Activated CD4-positive, alpha-beta T cell treated with anti-CD3 and anti-CD28 coated beads for 24 hours (primary cell): ENCODE data around the gene NUDT1.
A peak's percentile ranks its signal among the peaks of the same experiment; 100 is the strongest.

Experiments used
- DNase-seq, 2 donors: peaks; one replicate each; pipeline ENCODE4 v3.0.0-alpha.2; 2020; ENCODE audit warnings: low read depth in 2 of 2

The NUDT1 gene

DNA sequence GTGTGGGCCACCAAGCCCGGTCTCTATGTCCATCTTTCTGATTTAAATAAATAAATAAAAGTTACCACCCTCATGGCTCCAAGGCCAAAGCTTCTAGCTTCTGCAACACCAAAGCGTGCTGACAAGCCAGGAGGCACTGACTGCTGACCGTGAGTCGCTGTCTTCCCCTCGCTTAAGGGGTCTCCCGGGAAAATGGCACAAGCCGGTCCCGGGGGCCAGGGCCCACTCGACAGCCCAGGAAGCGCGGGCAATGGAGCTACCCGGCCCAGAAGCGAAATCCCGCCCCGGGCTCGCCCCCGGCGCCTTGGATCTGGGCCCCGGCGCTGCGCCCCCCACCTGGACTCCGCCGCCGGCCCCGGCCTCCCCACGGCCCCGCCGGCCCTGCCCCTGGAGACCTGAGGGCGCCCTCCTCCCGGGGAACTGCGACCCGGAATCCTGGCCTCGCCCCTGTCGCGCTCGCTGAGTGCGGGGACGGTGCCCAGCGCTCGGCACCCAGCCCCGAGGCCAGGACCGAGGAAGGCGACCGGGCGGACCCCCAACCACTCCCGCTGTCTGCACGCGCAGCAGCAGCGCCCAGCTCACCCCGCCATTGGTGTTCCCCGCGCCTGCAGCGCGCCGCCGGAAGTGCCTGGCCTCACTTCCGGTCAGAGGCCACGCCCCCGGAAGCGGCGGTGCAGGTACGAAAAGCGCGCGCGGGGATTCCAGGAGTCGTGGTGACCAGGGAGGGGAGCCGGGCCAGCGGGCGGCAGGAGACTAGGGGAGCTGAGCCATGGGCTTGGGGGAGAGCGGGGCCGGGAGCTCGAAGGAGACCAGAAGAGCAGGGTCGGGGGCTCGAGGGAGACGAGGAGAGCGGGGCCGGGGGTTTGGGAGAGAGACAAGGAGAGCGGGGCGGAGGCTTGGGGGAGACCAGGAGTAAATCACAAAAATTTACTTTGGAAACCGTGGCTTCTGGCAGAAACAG lies at the start of gene NUDT1, which contains the start of gene MRM2:
Gene NUDT1, plus strand, starts transcription at position 647 of the 961 bp plus-strand sequence. CDS start 2,349 bp downstream, outside the sequence.
Gene MRM2, minus strand, starts transcription at position 626 of the 961 bp plus-strand sequence. Its CDS starts 36 bp downstream, at position 590.
- DNase-seq: peak; percentile 61 to 70

DNA sequence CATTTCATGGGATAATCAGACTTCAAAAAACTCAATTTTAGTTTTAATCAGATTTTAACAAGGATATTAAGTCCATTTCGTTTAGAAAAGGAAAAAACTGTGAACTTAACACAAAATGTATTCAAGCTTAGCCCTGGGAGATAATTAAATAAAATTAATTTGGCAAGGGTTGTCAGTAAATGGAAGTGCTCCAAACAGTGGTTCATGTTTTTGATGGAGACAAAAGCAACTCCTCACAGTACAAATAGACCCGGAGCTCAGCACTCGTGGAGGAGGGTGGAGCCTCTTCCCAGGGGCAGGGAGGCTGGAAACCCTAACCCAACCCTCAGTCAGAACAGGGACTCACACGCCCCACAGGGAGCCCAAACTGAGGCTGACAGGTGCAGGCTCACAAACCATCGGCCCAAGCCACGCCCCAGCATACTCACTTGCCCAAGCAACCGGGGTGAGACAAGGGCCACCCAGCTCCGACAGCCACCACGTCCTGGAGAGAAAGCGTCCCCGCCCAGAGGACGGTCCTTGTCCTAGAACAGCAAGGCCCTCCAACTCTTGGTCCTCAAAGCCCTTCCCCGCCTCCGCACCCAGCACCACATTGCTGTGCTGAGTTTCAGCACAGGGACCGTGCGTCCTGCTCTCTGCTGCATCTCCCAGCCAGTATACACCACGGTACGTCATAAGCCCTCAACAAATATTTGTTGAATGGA lies 49.0 kb upstream of the NUDT1 start:
- no peak for DNase-seq

DNA sequence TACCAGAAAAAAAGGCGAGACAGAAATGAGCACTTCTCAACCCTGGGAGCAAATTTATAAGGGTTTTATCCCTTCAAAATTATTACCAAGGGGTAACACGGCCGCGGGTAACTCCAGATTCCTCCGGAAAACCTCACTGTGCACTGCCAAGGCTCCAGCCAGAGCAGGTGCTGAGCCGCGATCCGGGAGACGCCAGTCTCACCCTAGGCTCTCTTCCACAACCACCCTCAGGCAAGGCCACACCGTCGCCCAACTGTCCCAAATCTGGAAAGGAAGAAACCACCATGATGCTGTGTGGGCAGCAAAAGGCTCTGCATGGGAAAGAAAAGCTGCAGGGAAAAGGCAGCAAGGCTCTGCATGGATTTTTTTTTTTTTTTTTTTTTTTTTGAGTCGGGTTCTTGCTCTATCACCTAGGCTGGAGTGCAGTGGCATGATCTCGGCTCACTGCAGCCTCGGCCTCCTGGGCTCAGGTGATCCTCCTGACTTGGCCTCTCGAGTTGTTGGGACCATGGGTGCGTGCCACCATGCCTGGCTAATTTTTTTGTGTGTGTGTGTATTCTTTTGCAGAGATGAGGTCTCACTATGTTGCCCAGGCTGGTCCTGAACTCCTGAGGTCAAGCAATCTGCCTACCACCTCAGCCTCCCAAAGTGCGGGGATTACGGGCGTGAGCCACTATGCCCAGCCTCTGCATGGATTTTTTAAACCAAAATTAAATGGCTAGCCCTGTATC lies 48.3 kb upstream of the NUDT1 start:
- DNase-seq: no peak

DNA sequence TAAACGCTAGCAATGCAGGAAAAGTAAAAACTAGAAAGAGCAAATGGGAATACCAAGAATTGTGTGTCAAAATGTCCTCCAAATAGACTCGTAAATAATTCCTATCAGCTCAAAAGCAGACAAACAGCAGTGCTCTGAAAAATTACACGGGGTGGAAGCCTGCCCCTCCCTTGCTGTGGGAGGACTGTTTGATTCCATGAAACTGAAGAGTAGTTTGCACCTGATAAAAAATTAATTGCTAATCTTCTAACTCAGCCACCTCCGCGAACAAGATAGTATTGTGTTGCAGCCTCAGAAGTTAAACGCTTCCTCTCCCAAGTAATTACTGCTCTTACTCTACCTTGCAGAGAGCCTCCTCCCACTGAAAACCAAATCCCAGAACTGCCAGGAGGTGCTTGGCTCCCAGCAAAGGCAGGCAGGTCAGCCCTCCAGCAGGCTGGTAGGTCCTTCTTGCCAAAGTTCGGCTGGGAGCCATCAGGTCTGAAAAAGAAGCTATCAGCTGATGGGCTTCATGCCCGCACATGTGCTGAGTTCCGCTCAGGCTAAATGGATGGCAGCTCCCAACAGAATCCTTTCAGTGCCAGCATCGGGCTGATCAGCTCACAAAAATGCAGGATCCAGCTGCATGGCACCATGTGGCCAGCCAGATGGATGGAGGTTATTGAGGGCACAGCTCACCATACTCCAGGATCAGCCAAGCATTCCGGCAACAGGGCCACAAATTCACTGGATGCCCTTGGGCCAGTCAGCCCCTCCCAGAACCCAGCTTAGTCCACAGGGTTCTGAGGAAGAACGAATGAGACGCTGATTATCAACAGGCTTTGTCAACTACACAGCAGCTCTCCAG lies 46.4 kb upstream of the NUDT1 start:
- DNase-seq: no peak

DNA sequence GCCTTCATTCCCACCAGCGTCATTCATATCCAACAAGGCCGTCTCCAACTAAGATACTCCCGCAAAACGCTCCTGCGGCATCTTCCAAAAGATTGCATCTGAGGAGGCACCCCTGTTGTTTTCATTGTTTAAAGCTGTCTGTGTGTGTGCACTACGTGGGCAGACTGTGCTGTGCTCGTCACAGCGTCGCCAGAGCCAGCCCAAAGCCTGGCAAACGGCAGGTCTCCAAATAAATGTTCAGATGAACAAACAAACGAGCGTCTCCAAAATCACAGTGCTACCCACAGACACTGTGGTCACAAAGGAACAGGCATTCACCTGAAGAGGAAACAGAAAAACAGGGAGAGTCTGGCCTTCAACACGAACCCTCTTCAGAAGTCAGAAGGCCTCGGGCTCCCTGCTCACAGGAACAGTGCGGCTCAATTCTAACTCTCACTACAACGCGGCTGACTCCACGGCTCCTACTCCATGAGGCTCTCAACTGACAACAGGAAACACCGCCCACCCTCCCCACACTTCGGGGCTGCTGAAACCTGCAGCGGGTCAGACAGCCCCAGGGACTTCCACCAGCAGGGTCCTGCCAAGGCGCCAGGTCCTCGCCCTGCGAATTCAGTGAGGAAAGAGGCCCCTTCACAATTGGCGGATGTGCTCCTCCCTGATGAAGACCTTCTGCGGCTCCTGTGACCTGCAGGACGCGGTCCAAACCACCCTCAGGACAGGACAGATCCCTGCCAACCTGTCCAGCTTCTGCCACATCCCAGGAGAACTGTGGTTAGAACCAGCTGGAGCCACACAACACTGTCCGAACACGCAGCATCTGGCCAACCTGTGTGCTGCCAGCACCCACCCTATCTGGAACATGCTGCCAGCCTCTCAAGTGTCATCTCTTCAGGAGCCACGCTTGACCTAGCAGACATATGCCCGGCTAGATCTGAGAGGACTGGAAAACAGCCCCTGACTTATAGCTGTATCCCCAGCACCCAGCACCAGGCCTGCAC lies 45.3 kb upstream of the NUDT1 start:
- no peak for DNase-seq

DNA sequence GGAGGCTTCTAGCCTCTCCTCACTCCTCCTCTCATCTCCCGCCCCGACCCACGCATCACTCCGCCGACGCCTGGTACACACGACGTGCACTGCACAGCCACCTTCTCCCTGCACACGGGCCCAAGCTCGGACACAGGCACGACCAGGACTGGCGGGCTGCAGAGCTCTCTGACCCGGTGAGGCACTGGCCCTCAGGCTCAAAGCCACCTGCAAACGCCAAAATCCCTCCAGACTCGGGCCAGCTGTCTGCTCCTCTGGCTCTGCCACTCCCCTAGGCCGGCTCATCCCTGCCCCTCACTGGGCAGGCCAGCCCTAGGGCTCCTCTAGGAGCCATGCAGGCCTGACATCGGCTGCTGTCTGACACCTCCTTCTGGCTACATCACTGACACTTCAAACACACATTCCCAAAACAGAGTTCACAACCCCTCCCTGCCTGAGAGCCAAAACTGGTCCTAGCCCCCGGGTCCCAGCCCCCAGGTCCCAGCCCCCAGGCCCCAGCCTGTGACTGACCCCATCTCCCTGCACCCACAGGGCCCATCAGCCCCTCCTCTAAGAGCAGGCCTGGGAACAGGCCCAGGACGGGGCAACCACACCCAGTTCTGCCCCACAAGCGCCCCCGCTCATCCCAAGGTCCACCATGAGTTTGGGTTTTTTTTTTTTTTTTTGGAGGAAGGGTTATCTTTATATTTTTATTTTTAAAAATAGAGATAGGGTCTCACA lies 44.4 kb upstream of the NUDT1 start:
- no peak for DNase-seq

DNA sequence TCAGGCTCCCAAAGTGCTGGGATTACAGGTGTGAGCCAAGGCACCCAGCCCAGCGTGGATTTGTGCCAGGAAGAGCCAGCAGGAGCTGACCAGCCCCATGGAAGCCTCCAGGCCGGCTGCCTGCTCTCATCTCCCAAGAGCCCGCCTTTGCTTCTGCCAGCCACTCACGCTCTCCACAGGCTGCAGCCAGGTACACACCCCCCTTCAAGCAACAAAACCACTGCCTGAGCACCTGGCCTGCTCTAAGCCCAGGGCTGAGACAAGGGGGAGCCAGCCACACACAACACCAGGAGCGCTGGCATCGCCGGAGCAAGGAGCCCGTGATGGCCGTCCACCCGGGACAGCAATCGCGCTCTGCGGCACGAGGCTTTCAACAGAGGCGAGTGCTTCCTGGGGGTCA lies 43.8 kb upstream of the NUDT1 start:
- DNase-seq: no peak

DNA sequence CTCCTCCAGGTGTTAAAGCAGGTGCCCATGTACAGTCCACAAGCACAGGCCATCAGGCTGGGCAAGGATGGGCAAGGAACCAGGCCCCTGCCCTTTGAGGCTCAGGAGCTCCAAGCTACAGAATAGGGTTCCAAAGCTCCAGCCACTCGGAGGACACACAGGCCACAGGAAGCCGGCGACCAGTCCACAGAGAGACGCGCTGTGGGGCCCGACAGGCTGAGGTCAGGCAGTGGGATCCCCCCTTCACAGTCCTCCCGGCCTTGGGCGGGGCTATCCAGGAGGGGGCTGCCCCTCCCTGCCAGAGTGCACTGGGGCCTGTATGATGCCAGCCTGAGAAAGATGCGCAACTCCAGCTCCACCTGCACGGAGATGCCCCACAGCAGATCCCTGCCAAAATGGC lies 43.3 kb upstream of the NUDT1 start:
- no peak for DNase-seq

DNA sequence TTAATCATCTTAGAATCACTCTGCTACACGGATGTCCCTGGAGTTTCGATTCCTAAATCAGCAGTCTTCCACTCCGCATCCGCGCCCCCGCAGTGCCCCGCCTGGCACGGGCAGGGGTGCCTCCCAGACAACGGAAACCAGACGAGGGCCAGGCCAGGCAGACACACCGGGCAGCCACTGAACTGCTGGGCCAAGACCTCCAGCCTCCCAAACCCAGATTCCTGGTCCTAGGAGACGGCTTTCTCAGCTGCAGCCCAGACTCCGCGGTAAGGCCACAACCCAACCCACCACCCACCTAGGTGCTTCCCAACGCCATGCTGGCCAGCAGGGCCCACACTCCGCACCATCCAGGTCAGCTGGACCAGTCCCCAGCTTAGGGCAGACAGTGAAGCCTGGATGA lies 42.5 kb upstream of the NUDT1 start:
- DNase-seq: no peak

DNA sequence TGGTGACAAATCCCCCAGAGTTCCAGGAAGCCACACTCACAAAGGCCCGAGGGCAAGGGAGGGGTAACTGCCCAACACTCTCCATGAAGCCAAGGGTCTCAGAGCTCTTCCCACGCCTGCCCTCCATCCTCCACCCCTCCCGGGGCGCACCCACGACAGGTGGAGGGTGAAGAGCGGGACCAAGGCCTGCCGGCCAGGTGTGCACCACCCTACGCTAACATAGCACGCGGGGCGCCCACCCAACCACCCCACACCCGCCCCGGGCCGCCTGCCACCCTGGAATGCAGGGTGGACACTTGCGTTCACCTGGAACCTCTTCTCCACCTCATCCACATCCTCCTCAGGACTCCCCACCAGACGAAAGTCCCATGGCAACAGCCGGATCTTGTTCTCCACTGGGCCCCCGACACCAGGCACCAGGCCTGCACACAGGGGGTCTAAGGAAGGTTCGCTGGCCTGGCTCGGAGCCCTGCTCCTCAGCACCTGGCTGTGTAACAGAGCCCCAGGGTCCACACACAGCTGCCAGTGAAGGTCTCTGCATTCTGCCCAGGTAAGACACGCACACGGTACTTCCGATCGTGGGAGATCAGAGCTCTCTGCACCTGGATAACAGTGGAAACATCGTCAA lies 42.0 kb upstream of the NUDT1 start:
- DNase-seq: no peak

DNA sequence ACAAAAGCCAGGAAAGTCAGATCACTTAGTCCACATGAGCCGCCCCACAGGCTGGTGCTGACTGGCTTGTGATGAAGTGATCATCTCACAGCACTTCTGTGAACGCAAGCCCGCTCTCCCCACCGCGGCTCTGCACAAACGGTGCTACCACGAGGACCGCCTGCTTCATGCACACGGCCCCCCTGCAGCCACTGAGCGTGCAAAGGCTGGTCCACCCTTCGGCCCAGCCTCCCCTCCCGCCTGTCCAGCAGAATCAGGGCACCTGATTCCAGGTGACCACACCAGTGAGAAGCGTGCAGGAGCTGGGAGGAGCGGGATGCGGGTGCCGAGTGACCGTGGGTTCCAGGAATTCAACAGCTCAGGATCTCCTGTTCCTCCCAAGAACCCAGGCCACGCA lies 41.4 kb upstream of the NUDT1 start:
- no peak for DNase-seq

DNA sequence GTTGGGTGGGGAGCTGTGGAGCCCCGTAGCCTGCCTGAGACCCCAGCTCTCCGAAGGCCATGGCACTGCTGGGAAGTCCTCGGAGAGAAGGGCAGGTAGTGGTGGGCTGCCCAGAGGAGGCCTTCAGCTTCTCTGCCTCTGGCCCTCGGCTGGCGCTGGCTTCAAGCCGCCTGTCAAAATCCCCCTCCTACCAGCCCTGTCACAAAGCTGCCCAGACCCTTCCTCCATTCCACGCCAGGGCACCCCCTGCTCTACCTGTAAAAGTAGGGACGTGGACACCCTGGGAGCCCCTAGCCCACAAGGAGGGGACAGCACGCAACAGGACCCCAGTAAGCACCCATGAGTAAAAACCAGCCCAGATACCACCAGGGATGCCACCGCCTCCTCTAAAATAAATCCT lies 40.9 kb upstream of the NUDT1 start:
- no peak for DNase-seq

DNA sequence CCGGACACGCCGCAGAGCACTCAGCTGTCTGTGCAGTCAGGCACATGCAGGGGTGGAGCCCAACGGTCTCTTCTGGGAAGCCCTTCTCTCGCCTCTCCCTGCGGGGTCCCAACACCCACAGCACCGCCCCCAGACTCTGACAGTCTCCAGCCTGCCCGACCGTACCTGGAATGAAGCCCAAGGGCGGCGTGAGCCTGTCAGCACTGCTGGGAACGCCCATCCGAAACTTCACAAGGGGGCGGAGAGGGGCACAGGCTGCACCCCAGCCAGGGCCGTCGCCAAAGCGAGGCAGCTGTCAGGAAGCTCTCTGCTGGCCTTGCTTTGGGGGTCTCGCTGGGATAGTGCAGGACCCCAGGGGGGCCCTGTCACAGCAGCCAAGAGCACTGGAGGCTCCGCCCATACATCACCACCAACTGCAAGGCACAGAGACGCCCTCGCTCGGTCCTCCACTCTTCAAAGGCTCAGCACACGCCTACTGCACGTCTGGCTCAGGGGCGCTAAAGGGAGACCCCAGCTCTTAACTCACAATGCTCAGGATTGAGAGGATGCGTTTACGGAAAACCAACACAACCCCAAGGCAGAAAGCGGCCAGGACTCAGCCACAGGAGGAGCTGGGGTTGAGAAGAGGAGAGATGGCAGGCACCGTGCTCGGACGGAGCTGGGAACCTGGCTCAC lies 40.2 kb upstream of the NUDT1 start:
- DNase-seq: no peak

DNA sequence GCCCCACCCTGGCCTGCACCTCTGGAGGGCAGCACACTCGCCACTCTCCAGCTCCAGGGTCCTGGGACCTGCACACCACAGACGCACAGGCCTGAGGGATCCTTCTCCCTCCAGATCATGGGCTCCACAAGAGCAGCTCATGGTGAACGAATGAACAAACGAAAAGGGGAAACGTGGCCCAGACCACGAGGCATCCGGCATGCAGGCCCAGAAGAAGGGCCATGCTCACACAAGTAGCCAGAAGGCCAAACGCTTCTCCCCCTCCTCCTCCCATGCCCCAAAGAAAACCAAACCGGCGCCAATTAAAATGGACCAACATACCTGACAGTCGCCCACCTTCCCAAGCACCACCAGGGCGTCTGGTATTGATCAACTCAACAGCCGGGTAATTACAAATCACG lies 39.7 kb upstream of the NUDT1 start:
- DNase-seq: no peak

DNA sequence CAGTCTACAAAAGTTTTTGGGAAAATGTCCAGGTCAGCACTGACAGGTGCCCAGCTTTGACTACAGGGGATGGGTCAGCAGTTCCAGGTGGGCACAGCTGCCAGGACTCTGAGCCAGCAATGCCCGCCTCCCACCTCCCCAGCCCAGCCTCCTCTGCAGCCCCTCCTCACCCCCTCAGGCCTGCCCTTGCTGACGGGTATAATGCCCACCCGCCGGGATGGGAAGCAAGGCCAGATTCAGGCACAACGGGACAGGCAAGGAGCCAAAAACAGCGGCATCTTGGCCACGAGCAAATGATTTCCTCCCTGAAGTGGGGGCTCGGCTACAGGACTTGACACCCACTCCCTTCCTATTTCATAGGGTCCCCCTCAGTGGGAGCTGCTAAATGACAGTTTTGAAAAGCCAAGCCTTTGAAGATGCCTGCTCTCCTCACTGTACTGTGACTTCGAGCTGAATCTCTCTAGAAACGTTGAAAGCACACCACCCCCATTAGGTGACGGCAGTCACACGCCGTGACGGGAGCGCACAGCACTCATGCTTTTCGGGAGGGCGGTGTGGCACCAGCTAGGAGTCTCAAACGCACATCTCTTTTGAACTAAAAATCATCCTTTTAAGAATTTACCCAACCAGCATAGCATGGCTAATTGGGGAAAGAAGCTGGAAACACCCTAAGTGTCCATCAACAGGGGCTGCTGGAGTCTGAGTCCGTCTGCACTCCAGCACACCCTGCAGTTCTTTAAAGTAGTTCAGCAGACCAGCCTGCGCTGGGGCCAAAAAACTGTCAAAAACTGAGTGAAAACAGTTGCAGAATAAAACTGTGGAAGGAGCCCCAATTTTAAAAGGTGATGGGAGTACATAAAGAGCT lies 38.9 kb upstream of the NUDT1 start:
- no peak for DNase-seq

DNA sequence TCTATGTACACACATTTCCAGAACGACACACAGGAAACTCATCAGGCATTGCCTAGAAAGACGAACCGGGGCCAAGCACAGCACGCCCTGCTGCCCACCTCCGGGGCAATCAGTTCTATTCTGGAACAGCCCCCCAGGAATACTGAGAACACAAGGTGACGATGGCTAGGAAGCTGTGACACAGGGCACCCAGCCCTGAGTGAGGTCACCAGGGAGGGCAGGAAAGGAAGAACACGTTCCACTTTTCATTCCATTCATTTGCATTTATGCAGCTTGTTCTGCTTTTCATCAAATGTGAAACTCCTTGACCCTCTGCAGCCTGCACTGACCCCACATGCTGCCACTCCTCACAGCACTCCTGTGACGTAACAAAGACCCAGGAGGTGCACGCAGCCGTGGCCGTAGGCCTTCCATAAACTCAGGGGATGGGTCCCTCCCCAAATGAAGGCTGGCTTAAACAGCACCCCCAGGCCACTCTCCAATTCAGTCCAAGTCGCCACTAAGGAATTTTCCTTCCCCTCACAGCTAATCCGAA lies 38.2 kb upstream of the NUDT1 start:
- DNase-seq: no peak

DNA sequence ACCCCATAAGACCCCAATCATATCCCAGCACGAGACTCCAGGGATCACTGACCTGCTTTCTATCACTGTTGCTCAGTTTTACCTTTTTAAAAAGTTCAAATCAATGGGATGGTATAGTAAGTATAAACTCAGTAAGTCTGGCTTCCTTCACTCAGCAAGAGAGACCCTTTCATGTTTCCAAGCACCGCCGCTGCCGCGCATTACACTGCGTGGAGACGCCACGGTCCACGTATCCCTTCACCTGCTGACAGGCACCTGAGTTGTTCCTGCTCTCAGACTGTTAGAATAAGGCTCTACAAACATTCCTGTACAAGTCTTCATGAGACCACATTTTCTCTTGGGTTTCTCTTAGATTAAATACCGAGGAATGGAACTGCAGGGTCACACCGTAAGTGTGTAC lies 37.6 kb upstream of the NUDT1 start:
- DNase-seq: no peak
